GM12878 (cell line): ENCODE results near the gene PRKN. TPM values are rescaled to one million over a fixed set of nuclear protein-coding genes. Genes with fewer than 3 reads are reported as not detected.

Source experiments
- ATAC-seq: fragments of 200-7000 bp; cut with Tn5 transposase; 3 replicates; pipeline ENCODE4 v1.9.1; 2020; ENCODE audit warnings: mild to moderate bottlenecking, moderate library complexity
- BruUV-seq: library from RNA; stranded (reverse); fragments of 400-500 nt; replicated peaks from 2 replicates; lab custom pipeline; 2021; lab: Mats Ljungman, UMichigan
- CTCF ChIA-PET: fragments of 300-600 bp; sonication (Branson Sonifier 250); formaldehyde crosslinking; extraction: SDS; loops from one replicate; lab custom pipeline; 2021; ENCODE audit warnings: inconsistent platforms; lab: Yijun Ruan, JAX
- POLR2A ChIA-PET: fragments of 350-600 bp; formaldehyde crosslinking; extraction: SDS; loops from one replicate; lab custom pipeline; 2021; ENCODE audit warnings: inconsistent platforms; lab: Charles Lee
- RAD21 ChIA-PET: fragments of 300-600 bp; sonication (Branson Sonifier 250); formaldehyde crosslinking; loops from one replicate; lab custom pipeline; 2023; ENCODE audit warnings: antibody characterized with exemption; ENCODE audit not compliant: unreplicated experiment; lab: Charles Lee
- SMC1A ChIA-PET: fragments of 300-600 bp; sonication (Branson Sonifier 250); formaldehyde crosslinking; loops from one replicate; lab custom pipeline; 2023; ENCODE audit not compliant: unreplicated experiment, uncharacterized antibody; lab: Charles Lee
- DNase-seq: peaks from one replicate; pipeline ENCODE4 v3.0.0-alpha.2; 2011; ENCODE audit warnings: low read depth, low spot score
- FAIRE-seq: peaks from 3 replicates; lab custom pipeline; 2011; peaks lifted over from hg19 to GRCh38; lab: Jason Lieb, UNC
- H2AFZ ChIP-seq: 2 replicates; pipeline ENCODE4 v1.6.0; 2011; ENCODE audit warnings: low read depth, low read length, control low read depth; ENCODE audit not compliant: control insufficient read depth
- H3K27ac ChIP-seq: 2 replicates; pipeline ENCODE4 v1.5.1; 2011; ENCODE audit warnings: control low read depth; ENCODE audit not compliant: control insufficient read depth, insufficient read depth
- H3K27me3 ChIP-seq, 2 experiments: replicated peaks in 1 of 2; 2 replicates each; pipeline versions ENCODE4 v1.6.0 to v1.6.1; 2011; ENCODE audit warnings: low read length in 1 of 2; ENCODE audit not compliant: control insufficient read depth in 2 of 2, insufficient read depth in 2 of 2
- H3K36me3 ChIP-seq, 2 experiments: 2 replicates each; pipeline ENCODE4 v1.5.1; 2011; ENCODE audit warnings: low read length in 1 of 2; ENCODE audit not compliant: control insufficient read depth in 2 of 2, insufficient read depth in 2 of 2
- H3K4me1 ChIP-seq: 2 replicates; pipeline ENCODE4 v1.6.1; 2011; ENCODE audit warnings: mild to moderate bottlenecking, low read length, moderate library complexity, mixed read lengths; ENCODE audit not compliant: control insufficient read depth, insufficient read depth
- H3K4me2 ChIP-seq: 2 replicates; pipeline ENCODE4 v1.6.0; 2011; ENCODE audit warnings: control low read depth; ENCODE audit not compliant: control insufficient read depth, insufficient read depth
- H3K4me3 ChIP-seq: fragments of 200-600 bp; sonication (generic); 2 replicates; pipeline ENCODE4 v1.5.1; 2016
- H3K79me2 ChIP-seq: 2 replicates; pipeline ENCODE4 v1.6.0; 2011; ENCODE audit warnings: low read length; ENCODE audit not compliant: control insufficient read depth, insufficient read depth
- H3K9ac ChIP-seq: 2 replicates; pipeline ENCODE4 v1.8.0; 2011; ENCODE audit warnings: low read length, control low read depth, mixed read lengths; ENCODE audit not compliant: control insufficient read depth, insufficient read depth
- H3K9me3 ChIP-seq: replicated peaks from 3 replicates; pipeline ENCODE4 v1.5.1; 2011; ENCODE audit warnings: mild to moderate bottlenecking, low read length; ENCODE audit not compliant: control insufficient read depth, insufficient read depth
- H4K20me1 ChIP-seq: 2 replicates; pipeline ENCODE4 v1.6.0; 2011; ENCODE audit not compliant: control insufficient read depth, insufficient read depth
- BCL3 ChIP-seq: IDR thresholded peaks from 2 replicates; pipeline ENCODE4 v1.6.1; 2011; ENCODE audit warnings: borderline replicate concordance, low read depth, mild to moderate bottlenecking, moderate library complexity, low read length; ENCODE audit not compliant: insufficient read depth, poor library complexity, severe bottlenecking
- CREB1 ChIP-seq: IDR thresholded peaks from 2 replicates; pipeline ENCODE4 v1.6.1; 2012; ENCODE audit warnings: low read depth, mild to moderate bottlenecking, inconsistent platforms
- HDGF ChIP-seq: fragments of 450-650 bp; IDR thresholded peaks from 2 replicates; pipeline ENCODE4 v1.6.1; 2016; ENCODE audit warnings: antibody characterized with exemption
- MLLT1 ChIP-seq: fragments of 450-650 bp; IDR thresholded peaks from 2 replicates; pipeline ENCODE4 v1.6.1; 2016; ENCODE audit warnings: mild to moderate bottlenecking
- NKRF ChIP-seq: fragments of 450-650 bp; conservative IDR thresholded peaks from 2 replicates; pipeline ENCODE4 v1.6.1; 2017; ENCODE audit warnings: mild to moderate bottlenecking, moderate library complexity
- NR2C1 ChIP-seq: fragments of 450-650 bp; IDR thresholded peaks from 2 replicates; pipeline ENCODE4 v1.6.1; 2017; ENCODE audit warnings: antibody characterized with exemption, mild to moderate bottlenecking, moderate library complexity
- RAD51 ChIP-seq: fragments of 450-650 bp; IDR thresholded peaks from 2 replicates; pipeline ENCODE4 v1.6.1; 2016; ENCODE audit warnings: moderate library complexity, mild to moderate bottlenecking, inconsistent platforms
- SMAD1 ChIP-seq: fragments of 450-650 bp; IDR thresholded peaks from 2 replicates; pipeline ENCODE4 v1.6.1; 2018; ENCODE audit warnings: mild to moderate bottlenecking, low read depth; ENCODE audit not compliant: partially characterized antibody
- SMC3 ChIP-seq: IDR thresholded peaks from 2 replicates; pipeline ENCODE4 v1.6.1; 2011; ENCODE audit warnings: low read length, improper control_type of control experiment, borderline replicate concordance
- SP1 ChIP-seq: IDR thresholded peaks from one replicate; pipeline ENCODE4 v1.6.1; 2011; ENCODE audit warnings: low read depth, low read length
- SPI1 ChIP-seq: IDR thresholded peaks from 2 replicates; pipeline ENCODE4 v1.6.1; 2011; ENCODE audit warnings: low read depth, mild to moderate bottlenecking, low read length, moderate library complexity, borderline replicate concordance; ENCODE audit not compliant: insufficient read depth
- SUPT20H ChIP-seq: IDR thresholded peaks from 2 replicates; pipeline ENCODE4 v1.6.1; 2011; ENCODE audit warnings: low read depth, mild to moderate bottlenecking, low read length, moderate library complexity, borderline replicate concordance; ENCODE audit not compliant: control insufficient read depth
- SUZ12 ChIP-seq: fragments of 200-600 bp; sonication (generic); IDR thresholded peaks from one replicate; pipeline ENCODE4 v1.6.1; 2018; ENCODE audit warnings: antibody characterized with exemption, mild to moderate bottlenecking; ENCODE audit not compliant: unreplicated experiment
- TCF3 ChIP-seq: IDR thresholded peaks from 2 replicates; pipeline ENCODE4 v1.6.1; 2012; ENCODE audit warnings: low read depth, mild to moderate bottlenecking, low read length, borderline replicate concordance; ENCODE audit not compliant: insufficient read depth
- USF2 ChIP-seq: IDR thresholded peaks from 2 replicates; pipeline ENCODE4 v1.6.1; 2011; ENCODE audit warnings: low read depth, low read length, improper control_type of control experiment, borderline replicate concordance
- WGBS: methylation state at CpG from one replicate; pipeline ENCODE4 v1.1.6; 2016; ENCODE audit warnings: low lambda C conversion rate; ENCODE audit not compliant: insufficient replicate concordance, insufficient coverage; ENCODE audit errors: missing lambda C conversion rate; 5-methylcytosine and 5-hydroxymethylcytosine counted together
- in situ Hi-C: fragments of 300-500 bp; cut with MboI; formaldehyde crosslinking; loops from 9 replicates; pipeline ENCODE4 v1.14.3; 2018; ENCODE audit warnings: mixed read lengths
- intact Hi-C: fragments of 100-400 bp; cut with micrococcal nuclease; formaldehyde crosslinking; loops from one replicate; pipeline ENCODE4 v1.14.2; 2022; ENCODE audit not compliant: unreplicated experiment
- polyA plus RNA-seq, 11 experiments: library from polyadenylated mRNA; depleted of rRNA in 4 of 11; unstranded in 6 of 11; stranded (reverse) in 5 of 11; fragments of >200 nt; fragmentation: Nextera tagmentation in 4 of 11; fragmentation: Illumina TruSeq in 1 of 11; extraction: Ambion mirVana in 4 of 11; extraction: Trizol in 1 of 11; gene quantifications; 1 replicate in 1 of 11; 2 replicates in 10 of 11; pipeline versions ENCODE4 v1.2.1 to v1.2.3, GENCODE V29; 2011 to 2016; ENCODE audit warnings: inconsistent platforms in 2 of 11, missing spikeins in 2 of 11, low read depth in 1 of 11
- total RNA-seq, 4 experiments: library from RNA; depleted of rRNA in 3 of 4; stranded (reverse); fragments of >200 nt in 3 of 4; fragmentation: Illumina TruSeq in 1 of 4; extraction: Trizol in 1 of 4; gene quantifications; 2 replicates each; pipeline versions ENCODE4 v1.2.1 to v1.2.3, GENCODE V29; 2013 to 2021

Gene PRKN
- total and polyA plus RNA-seq, 10 of the 15 experiments (the other 5 are each of a cell fraction or from before 2014, with no cell fraction given) = 0.06 to 0.09 TPM; not detected in 8

GRCh38 chr6:161973064-161973463 lies 754.5 kb downstream of the PRKN start:
- Histone ChIP-seq H3K36me3 (no peaks in the 10 kb centered on the region), H3K4me1 (no peaks in the 10 kb centered on the region), H4K20me1 (no peaks in the 10 kb centered on the region), H3K4me2 (no peak overlapping the region), H3K27me3 (no peaks in the 10 kb centered on the region), H3K9ac (no peak overlapping the region), H3K27ac (no peak overlapping the region), H2AFZ (no peak overlapping the region), H3K79me2 (no peaks in the 10 kb centered on the region), H3K9me3 (no peaks in the 10 kb centered on the region), H3K4me3 (no peak overlapping the region)
- FAIRE-seq = no peak
- ATAC-seq = no peak
- in situ Hi-C loops = no loop called here
- ChIA-PET POLR2A (no interaction called here), CTCF (no interaction called here), RAD21 (no interaction called here), SMC1A (interaction anchor here (1.0 kb wide), 1 partner anchor 85 kb away, joined by 3 read pairs; no protein-coding TSS in a partner anchor)
- TF ChIP-seq NR2C1 (no peak), BCL3 (no peak), SP1 (no peak), USF2 (no peak), RAD51 (no peak), CREB1 (no peak), SUZ12 (no peak), SMC3 (no peak), TCF3 (no peak), SMAD1 (no peak), SUPT20H (no peak), NKRF (no peak), MLLT1 (no peak), HDGF (no peak), SPI1 (no peak)
- 39% methylated on average over 9 of the region's 9 CpGs for WGBS
- intact Hi-C loops = no loop called here
- no peak for DNase-seq
- no TSS peak for BruUV-seq
